Stimulated activated CD8-positive, alpha-beta memory T cell treated with anti-CD3 and anti-CD28 coated beads, Interleukin-2, amount 100 ng/mL, for 48 hours (primary cell): Measurements from ENCODE around the gene PET100.

ENCODE experiments used
- DNase-seq, 2 donors: peaks; one replicate each; pipeline ENCODE4 v3.0.0-alpha.2; 2020; ENCODE audit warnings: low read depth in 2 of 2

Gene PET100

GRCh38 chr19:7679771-7680605 lies 50.4 kb downstream of the PET100 start:
- no peak for DNase-seq

- DNase-seq: peak; percentile 77 to 82
Observed at GRCh38 chr19:7680606-7681339, 51.2 kb downstream of the PET100 start, which contains the start of gene TRAPPC5. Gene TRAPPC5 (plus strand): TSS chr19:7680833. CDS start chr19:7682254, 1,421 bp downstream.
